Hypothalamus (tissue), 51 donors: ENCODE results near the gene BCL2L14.
"Not testable (repeated sequence)": the region's sequence is repeated elsewhere in the genome, so short reads cannot be mapped to it uniquely, and the experiment has no call there.

ENCODE experiments used
- DNase-seq, 51 donors: peaks; one replicate each; lab custom pipeline; 2025; lab: John Stamatoyannopoulos, UW

Gene BCL2L14

DNA sequence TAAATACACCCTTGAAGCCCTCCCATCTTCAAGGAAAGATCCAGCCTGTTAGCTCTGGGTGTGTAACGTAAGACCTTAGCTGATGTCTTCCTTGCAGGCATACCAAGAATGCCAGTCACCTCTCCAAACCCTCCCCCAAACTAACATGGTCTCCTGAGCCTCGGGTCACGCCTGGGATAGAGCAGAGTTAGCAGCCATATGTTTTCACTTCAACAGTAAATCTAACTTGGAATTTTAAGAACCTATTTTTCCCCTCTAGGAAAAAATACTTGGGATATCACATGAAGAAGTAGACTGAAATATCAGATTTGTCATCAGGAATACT, 27.9 kb downstream of the BCL2L14 start:
- DNase-seq: no peak

DNA sequence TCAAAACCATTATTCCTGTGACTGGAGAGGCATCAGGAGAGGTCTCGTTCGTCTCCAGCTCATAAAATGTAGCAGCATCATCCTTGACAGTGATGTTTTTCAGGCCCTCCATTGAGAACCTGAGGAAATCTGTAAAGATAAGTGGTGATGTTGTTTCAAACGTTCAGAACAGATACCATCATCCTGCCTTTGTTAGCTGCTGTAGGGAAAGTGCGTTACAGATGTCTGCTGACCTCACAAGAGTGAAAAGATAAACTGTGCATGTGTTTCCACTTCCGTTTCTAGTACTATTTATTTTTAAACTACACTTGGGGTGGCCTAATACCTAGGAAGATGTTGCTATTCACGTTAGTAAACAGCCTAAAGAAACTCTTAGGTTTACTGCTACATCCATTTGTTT, 28.4 kb downstream of the BCL2L14 start:
- no peak for DNase-seq

DNA sequence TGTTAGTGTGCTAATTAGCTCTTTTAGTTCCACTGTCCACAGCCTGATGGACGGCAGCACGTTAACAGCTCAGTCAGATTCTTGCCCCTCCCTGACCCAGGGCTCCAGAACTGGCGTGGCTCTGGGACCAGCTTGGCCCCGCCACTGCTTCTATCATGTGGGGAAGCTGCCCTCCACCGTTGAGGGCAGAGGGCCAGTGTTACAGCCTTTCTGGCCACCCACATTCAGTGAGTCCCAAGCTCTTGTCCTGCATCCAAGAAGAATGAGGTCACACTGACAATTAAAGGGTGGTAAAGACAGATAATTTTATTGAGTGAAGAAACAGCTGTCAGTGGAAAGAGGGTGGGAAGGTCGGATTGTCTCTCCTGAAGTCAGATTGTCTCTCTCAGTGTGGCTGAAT, 36.9 kb downstream of the BCL2L14 start:
- no peak for DNase-seq

DNA sequence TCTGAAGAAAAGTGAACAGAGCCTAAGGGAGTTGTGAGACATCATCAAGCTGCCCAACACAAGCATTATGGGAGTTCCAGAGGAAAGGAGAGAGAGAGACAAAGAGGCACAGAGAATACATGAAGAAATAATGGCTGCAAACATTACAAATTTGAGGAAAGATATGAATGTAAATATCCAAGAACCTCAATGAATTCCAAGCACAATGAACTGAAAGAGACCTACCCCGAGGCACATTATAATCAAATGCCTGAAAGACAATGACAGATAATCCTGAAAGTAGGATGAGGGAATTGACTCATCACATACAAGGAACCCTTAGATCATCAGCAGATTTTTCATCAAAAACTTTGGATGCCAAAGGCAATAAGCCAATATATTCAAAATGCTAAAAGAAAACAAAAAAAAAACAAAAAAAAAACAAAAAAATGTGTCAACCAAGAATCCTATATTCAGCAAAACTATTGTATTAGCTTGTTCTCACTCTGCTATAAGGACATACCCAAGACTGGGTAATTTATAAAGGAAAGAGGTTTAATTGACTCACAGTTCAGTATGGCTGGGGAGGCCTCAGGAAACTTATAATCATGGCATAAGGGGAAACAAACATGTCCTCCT, 37.8 kb downstream of the BCL2L14 start:
- DNase-seq: no peak

DNA sequence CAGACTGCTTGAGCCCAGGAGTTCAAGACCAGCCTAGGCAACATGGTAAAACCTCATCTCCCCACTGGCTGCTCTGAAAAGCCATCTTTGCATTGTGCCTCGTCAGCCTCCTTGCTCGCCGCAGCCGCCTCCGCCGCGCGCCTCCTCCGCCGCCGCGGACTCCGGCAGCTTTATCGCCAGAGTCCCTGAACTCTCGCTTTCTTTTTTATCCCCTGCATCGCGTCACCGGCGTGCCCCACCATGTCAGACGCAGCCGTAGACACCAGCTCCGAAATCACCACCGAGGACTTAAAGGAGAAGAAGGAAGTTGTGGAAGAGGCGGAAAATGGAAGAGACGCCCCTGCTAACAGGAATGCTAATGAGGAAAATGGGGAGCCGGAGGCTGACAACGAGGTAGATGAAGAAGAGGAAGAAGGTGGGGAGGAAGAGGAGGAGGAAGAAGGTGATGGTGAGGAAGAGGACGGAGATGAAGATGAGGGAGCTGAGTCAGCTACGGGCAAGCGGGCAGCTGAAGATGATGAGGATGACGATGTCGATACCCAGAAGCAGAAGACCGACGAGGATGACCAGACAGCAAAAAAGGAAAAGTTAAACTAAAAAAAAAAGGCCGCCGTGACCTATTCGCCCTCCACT, 40.3 kb downstream of the BCL2L14 start:
- DNase-seq: not testable (repeated sequence)

GRCh38 chr12:12115514-12115913, 44.8 kb downstream of the BCL2L14 start:
- peak in 8 of 51 donors; percentile 2 to 32 (median 11) for DNase-seq

- DNase-seq: no peak
Measured at GRCh38 chr12:12116677-12117076, 45.9 kb downstream of the BCL2L14 start.

DNA sequence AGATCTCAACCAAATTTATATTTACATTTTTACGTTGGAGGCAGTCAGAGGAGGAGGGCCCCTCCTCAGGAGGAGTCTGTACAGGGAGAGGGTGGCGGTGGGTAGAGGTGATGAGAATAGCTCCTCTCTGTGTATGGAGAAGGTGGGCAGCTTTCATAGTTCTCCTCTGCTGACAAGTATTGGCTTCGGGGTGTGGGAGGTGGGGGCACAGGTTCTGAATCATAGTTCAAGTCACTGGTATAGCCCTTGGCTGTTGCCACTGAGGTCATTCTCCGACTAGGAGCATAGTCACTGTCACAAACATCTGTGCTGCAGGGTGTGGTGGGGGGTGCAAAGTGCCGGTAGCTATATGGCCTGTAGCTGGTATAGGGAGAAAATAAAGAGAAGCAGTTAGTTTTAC, 50.3 kb downstream of the BCL2L14 start:
- no peak for DNase-seq

GRCh38 chr12:12123036-12123604, 52.4 kb downstream of the BCL2L14 start:
- no peak for DNase-seq

DNA sequence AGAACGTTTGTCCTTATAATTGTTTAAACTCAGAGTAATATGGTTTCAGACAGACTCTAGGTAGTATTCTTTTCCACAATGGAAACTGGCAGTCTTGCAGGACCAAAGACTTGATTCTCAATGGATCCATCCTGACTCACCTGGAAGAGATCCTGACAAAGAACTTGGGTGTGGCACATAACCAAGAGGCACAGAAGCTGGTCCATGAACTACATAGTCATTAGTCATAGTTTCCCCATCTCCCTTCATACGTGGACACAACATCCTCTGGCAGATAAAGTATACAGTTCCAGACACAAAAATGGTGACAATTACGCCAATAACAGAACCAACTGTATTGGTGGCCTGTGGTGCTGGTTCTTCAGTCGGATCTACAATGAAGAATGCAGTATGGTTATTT, 55.8 kb downstream of the BCL2L14 start:
- DNase-seq: no peak

DNA sequence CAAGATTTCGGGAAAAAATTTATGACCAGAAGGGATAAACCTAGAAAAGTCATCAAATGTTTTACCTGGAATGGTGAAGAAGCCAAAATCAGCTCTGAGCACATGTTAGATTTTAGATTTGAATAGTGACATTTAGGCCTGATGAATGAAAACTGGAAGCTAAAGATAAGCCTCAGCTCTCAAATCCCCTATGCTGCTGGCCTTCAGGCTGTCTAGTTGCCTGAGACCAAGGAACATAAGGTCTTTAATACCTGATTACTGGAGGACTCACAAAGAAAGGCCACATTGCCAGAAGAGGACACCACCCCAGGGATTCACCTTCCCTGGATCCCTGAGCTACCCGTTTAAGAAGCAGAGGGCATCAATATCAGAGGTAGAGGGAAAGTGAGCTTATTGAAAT, 56.6 kb downstream of the BCL2L14 start:
- no peak for DNase-seq

DNA sequence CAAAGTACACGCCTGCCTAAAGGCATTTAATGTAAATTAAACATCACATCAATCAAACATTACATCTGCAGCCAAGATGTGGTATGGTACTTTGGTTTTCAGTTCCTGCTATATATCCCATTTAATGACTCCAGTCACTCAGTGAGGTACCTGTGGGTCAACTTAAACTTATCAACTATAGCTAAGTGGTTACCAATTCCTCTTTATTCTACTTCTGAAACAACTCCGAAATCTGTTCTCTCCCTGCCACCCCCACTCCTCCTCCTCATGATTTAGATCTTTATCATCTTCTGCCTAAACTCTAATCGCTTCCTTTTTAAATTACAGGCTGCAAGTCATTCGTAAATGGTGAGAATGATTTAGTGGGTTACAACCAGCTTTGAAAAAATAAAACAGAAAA, 57.9 kb downstream of the BCL2L14 start:
- DNase-seq: no peak

DNA sequence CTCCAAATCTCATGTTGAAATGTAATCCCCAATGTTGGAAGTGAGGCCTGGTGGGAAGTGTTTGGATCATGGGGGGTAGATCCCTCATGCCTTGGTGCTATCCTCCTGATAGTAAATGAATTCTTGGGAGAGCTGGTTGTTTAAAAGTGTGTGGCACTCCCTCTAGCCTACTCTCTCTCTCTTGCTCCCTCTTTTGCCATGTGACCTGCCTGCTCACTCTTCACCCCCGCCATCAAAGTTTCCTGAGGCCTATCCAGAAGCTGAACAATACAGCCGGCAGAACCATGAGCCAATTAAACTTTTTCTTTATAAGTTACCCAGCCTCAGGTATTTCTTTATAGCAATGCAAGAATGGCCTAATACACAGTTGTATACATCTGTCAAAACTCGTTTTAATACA, 62.5 kb downstream of the BCL2L14 start:
- DNase-seq: no peak

DNA sequence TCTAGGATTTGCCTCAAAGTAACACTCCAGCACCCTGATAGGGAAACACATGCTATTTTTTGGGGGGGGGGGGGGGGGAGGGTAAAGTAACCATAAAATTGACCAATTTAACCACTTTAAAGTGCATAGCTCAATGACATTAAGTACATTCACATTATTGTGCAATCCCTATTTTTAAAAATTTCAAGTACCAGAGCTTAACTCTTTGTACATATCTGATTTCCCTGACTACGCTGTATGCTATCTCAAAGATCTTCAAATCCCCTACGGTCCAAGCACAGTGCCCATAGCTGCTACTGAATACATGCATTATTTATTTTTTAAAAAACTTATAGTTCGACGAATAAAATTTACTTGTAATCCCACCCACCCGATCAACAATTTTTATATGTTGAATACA, 63.0 kb downstream of the BCL2L14 start:
- DNase-seq: no peak

DNA sequence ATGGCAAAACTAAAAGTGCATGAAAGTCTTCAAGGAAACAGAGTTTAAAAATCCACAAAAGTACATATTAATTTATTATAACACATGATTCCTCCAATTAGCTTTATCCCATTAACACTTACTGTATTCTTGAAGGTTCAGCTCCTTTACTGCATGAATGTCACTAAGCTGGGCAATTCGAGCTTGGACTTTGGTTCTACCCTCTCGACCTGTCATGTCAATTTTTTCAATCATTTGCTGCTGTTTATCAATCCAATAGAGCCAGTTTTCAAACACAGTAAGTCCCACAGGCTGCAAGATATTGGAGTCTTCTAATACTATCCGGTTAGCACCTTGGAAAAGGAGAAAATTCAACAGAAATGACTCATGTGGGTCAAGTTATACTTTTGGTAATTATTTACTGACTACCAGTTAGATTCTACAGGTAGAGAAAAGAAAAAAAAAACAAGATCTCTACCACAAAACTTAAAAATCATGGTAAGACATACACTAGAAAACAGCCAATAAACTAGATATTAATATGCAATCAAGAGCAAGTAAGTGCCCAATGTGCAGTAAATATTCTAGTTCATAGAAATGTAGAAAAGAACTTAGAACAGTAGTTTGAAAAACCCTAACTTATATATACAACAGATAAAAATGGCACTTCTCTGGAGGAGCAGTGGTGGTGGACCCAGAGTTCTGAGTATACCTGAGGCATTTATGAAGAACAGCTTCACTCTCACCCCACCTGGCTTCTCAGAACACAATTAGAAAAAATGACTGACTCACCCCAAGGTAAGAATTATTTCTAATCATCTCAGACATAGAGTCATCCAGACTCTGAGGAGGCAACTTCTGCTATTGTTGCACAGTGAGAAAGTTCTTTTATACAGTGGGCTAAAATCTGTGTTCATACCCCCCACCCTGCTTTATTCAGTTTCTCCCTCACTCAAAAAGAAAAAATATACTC, 67.7 kb downstream of the BCL2L14 start:
- DNase-seq: no peak

GRCh38 chr12:12141000-12141399, 70.3 kb downstream of the BCL2L14 start:
- no peak for DNase-seq

- not testable (repeated sequence) for DNase-seq
Measured at GRCh38 chr12:12144531-12144930, 73.8 kb downstream of the BCL2L14 start.

DNA sequence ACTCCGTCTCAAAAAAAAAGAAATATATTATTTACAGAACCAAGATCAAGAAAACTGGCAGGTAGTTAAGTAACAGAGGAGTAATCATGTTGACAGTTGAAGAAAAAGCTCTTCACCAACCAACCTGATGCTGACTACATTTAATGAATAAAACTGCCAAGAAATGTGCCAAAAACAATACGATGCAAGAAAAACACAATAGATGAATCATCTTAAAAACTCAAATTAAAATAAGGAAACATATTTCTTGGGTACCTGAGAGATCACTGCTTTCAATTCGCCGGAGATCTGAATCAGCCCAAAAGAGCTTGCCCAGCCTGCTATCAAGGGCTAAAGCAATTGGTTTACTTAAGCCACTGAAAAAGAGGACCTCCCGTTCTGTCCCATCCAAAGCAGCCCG, 76.4 kb downstream of the BCL2L14 start:
- no peak for DNase-seq
